HepG2 (cell line): ENCODE results near the gene JMJD8. TPM values are rescaled to one million over a fixed set of nuclear protein-coding genes. Genes with fewer than 3 reads are reported as not detected.

Experiments
- FOSL2 ChIP-seq: sonication (generic); formaldehyde crosslinking; IDR thresholded peaks from 2 replicates; pipeline ENCODE4 v1.4.0; 2020; ENCODE audit warnings: missing genetic modification reagents
- GATA4 ChIP-seq: sonication (generic); IDR thresholded peaks from 2 replicates; pipeline ENCODE4 v1.6.1; 2016; ENCODE audit warnings: antibody characterized with exemption, low read depth, borderline replicate concordance
- NFATC3 ChIP-seq: sonication (generic); formaldehyde crosslinking; IDR thresholded peaks from 2 replicates; pipeline ENCODE4 v1.5.1; 2020; ENCODE audit warnings: mild to moderate bottlenecking, missing genetic modification reagents
- PAF1 ChIP-seq: IDR thresholded peaks from 2 replicates; pipeline ENCODE4 v1.6.1; 2016; ENCODE audit warnings: missing genetic modification reagents, missing compliant biosample characterization
- PCBP1 ChIP-seq: fragments of 200-400 bp; formaldehyde crosslinking; IDR thresholded peaks from 2 replicates; pipeline ENCODE4 v1.6.1; 2017; ENCODE audit warnings: mild to moderate bottlenecking, low read depth, low read length, borderline replicate concordance
- PITX1 ChIP-seq: sonication (generic); formaldehyde crosslinking; IDR thresholded peaks from 2 replicates; pipeline ENCODE4 v1.5.1; 2020; ENCODE audit warnings: mild to moderate bottlenecking, missing genetic modification reagents
- POLR2AphosphoS2 ChIP-seq: IDR thresholded peaks from 2 replicates; pipeline ENCODE4 v1.6.1; 2011; ENCODE audit warnings: low read depth, low read length, improper control_type of control experiment
- RBM39 ChIP-seq: fragments of 200-400 bp; formaldehyde crosslinking; IDR thresholded peaks from one replicate; pipeline ENCODE4 v1.6.1; 2018; ENCODE audit warnings: antibody characterized with exemption, mild to moderate bottlenecking, low read depth, low read length; ENCODE audit not compliant: poor library complexity, severe bottlenecking
- SKIL ChIP-seq: sonication (generic); formaldehyde crosslinking; IDR thresholded peaks from 2 replicates; pipeline ENCODE4 v1.8.0; 2022; ENCODE audit warnings: missing genetic modification reagents, mild to moderate bottlenecking, moderate library complexity, borderline replicate concordance
- SMAD3 ChIP-seq: sonication (generic); formaldehyde crosslinking; IDR thresholded peaks from 2 replicates; pipeline ENCODE4 v1.4.0; 2020; ENCODE audit warnings: missing genetic modification reagents
- TGIF2 ChIP-seq: IDR thresholded peaks from 2 replicates; pipeline ENCODE4 v1.6.1; 2016; ENCODE audit warnings: control low read depth, missing compliant biosample characterization
- THAP11 ChIP-seq: IDR thresholded peaks from 2 replicates; pipeline ENCODE4 v1.6.1; 2016; ENCODE audit warnings: missing biosample characterization, missing genetic modification reagents
- ZBTB38 ChIP-seq: sonication (generic); formaldehyde crosslinking; IDR thresholded peaks from 2 replicates; pipeline ENCODE4 v1.5.1; 2020; ENCODE audit warnings: mild to moderate bottlenecking, missing genetic modification reagents
- ZNF280D ChIP-seq: sonication (generic); formaldehyde crosslinking; IDR thresholded peaks from 2 replicates; pipeline ENCODE4 v1.5.1; 2020; ENCODE audit warnings: mild to moderate bottlenecking, missing genetic modification reagents
- ZNF343 ChIP-seq: sonication (generic); formaldehyde crosslinking; IDR thresholded peaks from 2 replicates; pipeline ENCODE4 v1.4.0; 2020; ENCODE audit warnings: mild to moderate bottlenecking, missing genetic modification reagents
- ZNF530 ChIP-seq: sonication (generic); formaldehyde crosslinking; IDR thresholded peaks from 2 replicates; pipeline ENCODE4 v1.5.0; 2020; ENCODE audit warnings: low read depth, mild to moderate bottlenecking, missing genetic modification reagents
- ZNF589 ChIP-seq: sonication (generic); formaldehyde crosslinking; conservative IDR thresholded peaks from 2 replicates; pipeline ENCODE4 v1.8.0; 2022; ENCODE audit warnings: mild to moderate bottlenecking, moderate library complexity, missing genetic modification reagents
- ZNF788 ChIP-seq: sonication (generic); formaldehyde crosslinking; IDR thresholded peaks from 2 replicates; pipeline ENCODE4 v1.5.0; 2020; ENCODE audit warnings: mild to moderate bottlenecking, missing genetic modification reagents, borderline replicate concordance
- polyA plus RNA-seq, 8 experiments: library from polyadenylated mRNA; depleted of rRNA in 3 of 8; stranded (reverse) in 7 of 8; unstranded in 1 of 8; fragments of >200 nt; fragmentation: Illumina TruSeq in 4 of 8; extraction: Trizol in 4 of 8; gene quantifications; 2 replicates each; pipeline versions ENCODE4 v1.2.1 to v1.2.3, GENCODE V29; 2011 to 2016; ENCODE audit warnings: low read depth in 4 of 8, missing spikeins in 1 of 8, mixed read lengths in 1 of 8; ENCODE audit not compliant: insufficient read depth in 1 of 8
- total RNA-seq, 5 experiments: library from RNA; depleted of rRNA; stranded (reverse); fragments of >200 nt; fragmentation: Illumina TruSeq; extraction: Trizol; gene quantifications; 2 replicates each; pipeline ENCODE4 v1.2.3, GENCODE V29; 2016; ENCODE audit warnings: low read depth in 1 of 5
- TF ChIP-seq, protein P1 (sequence below): sonication (generic); formaldehyde crosslinking; IDR thresholded peaks from 2 replicates; pipeline ENCODE4 v1.5.1; 2020; ENCODE audit warnings: missing genetic modification reagents, mild to moderate bottlenecking, borderline replicate concordance
- TF ChIP-seq, protein P2 (sequence below): sonication (generic); formaldehyde crosslinking; conservative IDR thresholded peaks from 2 replicates; pipeline ENCODE4 v1.8.0; 2022; ENCODE audit warnings: mild to moderate bottlenecking, moderate library complexity, missing genetic modification reagents
- TF ChIP-seq, protein P3 (sequence below): sonication (generic); formaldehyde crosslinking; IDR thresholded peaks from 2 replicates; pipeline ENCODE4 v1.5.0; 2020; ENCODE audit warnings: mild to moderate bottlenecking, low read depth, missing genetic modification reagents, borderline replicate concordance

JMJD8 gene
- total and polyA plus RNA-seq, 2 of the 13 experiments (the other 11 are each of a cell fraction or from before 2014, with no cell fraction given), result 2.6 to 11.8 TPM

- TF ChIP-seq, protein P1, sequence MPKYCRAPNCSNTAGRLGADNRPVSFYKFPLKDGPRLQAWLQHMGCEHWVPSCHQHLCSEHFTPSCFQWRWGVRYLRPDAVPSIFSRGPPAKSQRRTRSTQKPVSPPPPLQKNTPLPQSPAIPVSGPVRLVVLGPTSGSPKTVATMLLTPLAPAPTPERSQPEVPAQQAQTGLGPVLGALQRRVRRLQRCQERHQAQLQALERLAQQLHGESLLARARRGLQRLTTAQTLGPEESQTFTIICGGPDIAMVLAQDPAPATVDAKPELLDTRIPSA (CRISPR knock-in tag), result no peak
- TF ChIP-seq POLR2AphosphoS2 (no peak), PCBP1 (no peak), ZBTB38 (CRISPR knock-in tag) (no peak), NFATC3 (CRISPR knock-in tag) (no peak), SKIL (CRISPR knock-in tag) (peak; percentile 46; the same call in 1 of the 2 replicates), PITX1 (CRISPR knock-in tag) (peak; percentile 63; the same call in 1 of the 2 replicates), GATA4 (no peak), RBM39 (no peak), ZNF280D (CRISPR knock-in tag) (no peak), ZNF343 (no peak), ZNF530 (CRISPR knock-in tag) (no peak), ZNF589 (CRISPR knock-in tag) (no peak), FOSL2 (CRISPR knock-in tag) (peak; percentile 48), PAF1 (CRISPR knock-in tag) (no peak), TGIF2 (CRISPR knock-in tag) (no peak), THAP11 (CRISPR knock-in tag) (peak; percentile 71), ZNF788 (CRISPR knock-in tag) (peak; percentile 78; the same call in 1 of the 2 replicates), SMAD3 (CRISPR knock-in tag) (0 out of 2 replicates have a peak, but pooled peaks have one; percentile 38)
- TF ChIP-seq, protein P2, sequence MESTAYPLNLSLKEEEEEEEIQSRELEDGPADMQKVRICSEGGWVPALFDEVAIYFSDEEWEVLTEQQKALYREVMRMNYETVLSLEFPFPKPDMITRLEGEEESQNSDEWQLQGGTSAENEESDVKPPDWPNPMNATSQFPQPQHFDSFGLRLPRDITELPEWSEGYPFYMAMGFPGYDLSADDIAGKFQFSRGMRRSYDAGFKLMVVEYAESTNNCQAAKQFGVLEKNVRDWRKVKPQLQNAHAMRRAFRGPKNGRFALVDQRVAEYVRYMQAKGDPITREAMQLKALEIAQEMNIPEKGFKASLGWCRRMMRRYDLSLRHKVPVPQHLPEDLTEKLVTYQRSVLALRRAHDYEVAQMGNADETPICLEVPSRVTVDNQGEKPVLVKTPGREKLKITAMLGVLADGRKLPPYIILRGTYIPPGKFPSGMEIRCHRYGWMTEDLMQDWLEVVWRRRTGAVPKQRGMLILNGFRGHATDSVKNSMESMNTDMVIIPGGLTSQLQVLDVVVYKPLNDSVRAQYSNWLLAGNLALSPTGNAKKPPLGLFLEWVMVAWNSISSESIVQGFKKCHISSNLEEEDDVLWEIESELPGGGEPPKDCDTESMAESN (CRISPR knock-in tag), result no peak
- TF ChIP-seq, protein P3, sequence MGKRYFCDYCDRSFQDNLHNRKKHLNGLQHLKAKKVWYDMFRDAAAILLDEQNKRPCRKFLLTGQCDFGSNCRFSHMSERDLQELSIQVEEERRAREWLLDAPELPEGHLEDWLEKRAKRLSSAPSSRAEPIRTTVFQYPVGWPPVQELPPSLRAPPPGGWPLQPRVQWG, result no peak
Observed at GRCh38 chr16:645852-646678, 38.1 kb downstream of the JMJD8 start (continued).
